T1000 (cell line): ENCODE results near the gene PARM1.
"Not testable (repeated sequence)": the region's sequence is repeated elsewhere in the genome, so short reads cannot be mapped to it uniquely, and the experiment has no call there.

Experiments
- DNase-seq: peaks from one replicate; lab custom pipeline; 2025; ENCODE audit warnings: mixed read lengths; lab: John Stamatoyannopoulos, UW

The PARM1 gene

GRCh38 chr4:74983253-74983635, 50.3 kb downstream of the PARM1 start:
- DNase-seq = no peak

DNA sequence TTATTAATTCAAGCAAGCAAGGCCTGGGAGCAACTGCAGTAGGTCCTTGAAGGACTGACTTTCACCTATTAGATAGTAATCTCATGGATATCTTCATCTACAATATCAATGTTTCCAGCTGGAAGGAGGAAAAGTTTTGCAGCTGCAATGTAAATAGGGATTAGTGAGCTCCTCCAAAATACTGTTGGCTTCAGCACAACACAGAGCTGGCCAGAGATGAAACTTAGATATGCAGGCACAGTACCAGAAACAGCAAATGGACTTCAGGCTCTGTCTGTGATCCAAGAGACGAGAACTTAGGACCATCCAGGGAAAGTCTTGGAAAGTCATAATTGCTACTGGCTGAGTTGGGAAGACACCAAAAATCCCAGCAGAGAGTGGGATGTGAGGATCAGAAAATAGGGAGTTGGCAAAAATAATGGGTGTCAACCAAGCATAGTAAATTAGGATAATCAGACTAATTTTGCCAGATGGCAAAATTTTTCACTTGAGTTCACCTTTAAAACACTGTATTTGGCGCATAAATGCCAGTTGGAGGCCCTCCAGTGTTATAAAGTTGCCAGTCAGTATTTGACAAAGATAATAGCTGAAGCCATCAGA, 57.5 kb downstream of the PARM1 start:
- DNase-seq = no peak

DNA sequence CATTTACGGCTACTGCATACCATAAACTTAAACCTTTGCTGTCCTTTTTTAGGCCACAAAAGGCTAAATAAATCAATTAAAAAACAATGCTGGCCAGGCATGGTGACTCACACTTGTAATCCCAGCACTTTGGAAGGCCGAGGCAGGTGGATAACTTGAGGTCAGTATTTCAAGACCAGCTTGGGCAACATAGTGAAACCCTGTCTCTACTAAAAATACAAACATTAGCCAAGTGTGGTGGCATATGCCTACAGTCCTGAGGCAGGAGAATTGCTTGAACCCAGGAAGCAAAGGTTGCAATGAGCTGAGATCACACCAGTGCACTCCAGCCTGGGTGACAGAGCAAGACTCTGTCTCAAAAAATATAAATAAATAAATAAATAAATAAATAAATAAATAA, 61.5 kb downstream of the PARM1 start:
- not testable (repeated sequence) for DNase-seq

DNA sequence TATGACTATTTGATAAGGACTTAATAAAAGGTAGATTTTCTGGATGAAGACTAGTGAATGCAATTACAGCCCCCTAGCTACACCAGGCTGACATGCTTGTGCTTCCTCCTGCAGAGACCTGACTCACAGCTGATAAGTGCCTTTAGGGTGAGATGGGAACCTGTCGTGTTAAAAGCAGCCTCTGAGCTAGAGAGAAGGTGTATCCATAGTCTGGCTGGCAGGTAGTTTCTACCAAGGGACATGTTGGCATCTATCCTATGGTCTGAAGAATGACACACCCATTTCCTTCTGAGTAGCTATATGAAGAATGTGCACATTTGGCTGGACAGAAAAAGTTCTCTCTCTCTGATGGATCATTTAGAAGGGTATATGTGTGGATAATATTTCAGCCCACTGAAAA, 64.1 kb downstream of the PARM1 start:
- DNase-seq = no peak

DNA sequence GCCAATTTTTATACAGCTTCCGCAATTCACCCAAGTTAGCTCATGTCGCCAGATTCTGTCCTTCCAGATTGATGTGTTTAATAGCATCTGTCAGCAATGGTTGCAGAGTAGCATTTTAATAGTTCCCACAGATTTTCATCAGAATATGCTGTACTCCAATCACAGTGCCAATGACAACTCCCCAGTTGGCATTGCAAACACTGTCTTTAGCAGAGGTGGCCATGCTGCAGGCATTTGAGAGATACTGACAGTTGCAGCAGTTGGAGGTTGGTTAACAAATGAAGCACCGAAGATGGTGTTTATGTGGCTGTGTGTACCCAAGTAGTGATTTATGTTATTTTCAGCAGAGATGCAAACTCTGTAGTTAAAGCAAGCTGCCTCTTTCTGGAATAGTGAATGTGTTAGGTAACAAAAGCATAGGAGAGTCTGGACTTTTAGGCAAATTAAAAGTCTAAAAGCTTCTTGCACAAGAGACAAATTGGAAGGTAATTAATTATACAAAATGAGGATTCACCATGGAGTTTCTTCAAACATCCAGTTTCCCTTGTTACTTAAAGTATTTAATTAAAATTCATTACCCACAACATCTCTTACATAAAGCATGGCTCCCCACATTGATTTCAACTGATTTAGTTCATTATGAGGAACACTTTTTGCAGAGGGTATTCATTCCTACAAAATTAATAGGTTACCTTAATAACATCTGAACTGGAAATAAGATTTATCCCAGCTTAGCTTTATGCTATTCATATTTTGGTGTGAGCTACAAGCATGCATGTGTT, 65.2 kb downstream of the PARM1 start:
- no peak for DNase-seq

- DNase-seq = no peak
These were observed 66.9 kb downstream of the PARM1 start for GRCh38 chr4:74999714-75000309.

GRCh38 chr4:75001871-75002270, 69.0 kb downstream of the PARM1 start:
- DNase-seq = no peak

DNA sequence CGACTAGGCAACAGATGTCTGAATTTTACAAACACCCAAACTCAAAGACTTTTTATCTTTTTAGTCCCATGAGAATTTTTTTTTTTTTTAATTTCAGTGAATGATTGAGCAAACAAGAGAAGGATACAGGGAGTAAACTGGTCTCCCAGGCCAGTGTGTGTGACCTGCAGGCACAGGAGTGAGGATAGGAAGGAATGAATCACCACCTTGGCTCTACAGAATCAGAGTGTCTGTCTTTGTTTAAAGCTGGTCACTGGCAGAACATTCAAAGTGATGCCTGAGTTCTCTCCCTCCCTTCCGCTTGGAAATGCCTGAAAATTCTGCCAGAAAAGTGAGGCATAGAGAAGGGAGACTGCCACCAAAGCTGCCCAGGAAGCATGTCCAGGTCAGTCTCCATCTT, 69.5 kb downstream of the PARM1 start:
- no peak for DNase-seq

DNA sequence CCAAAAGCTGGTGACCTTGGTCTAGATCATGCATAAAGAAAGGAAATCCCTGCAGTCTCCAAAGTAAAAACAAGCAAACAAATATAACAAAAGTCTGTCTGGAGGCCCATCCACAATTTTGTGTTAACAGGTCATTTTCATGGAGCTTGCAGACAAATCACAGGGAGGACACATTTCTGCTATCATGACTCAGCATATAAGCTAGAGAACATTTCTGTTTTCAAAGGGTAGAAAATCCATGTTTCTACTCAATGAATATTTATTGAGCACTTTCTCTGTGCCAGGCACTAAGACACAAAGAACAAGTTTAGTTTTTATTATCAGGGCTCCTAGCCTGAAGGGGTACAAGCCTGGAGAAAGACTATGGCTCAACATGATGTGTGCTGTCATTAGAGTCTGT, 71.1 kb downstream of the PARM1 start:
- DNase-seq = no peak

DNA sequence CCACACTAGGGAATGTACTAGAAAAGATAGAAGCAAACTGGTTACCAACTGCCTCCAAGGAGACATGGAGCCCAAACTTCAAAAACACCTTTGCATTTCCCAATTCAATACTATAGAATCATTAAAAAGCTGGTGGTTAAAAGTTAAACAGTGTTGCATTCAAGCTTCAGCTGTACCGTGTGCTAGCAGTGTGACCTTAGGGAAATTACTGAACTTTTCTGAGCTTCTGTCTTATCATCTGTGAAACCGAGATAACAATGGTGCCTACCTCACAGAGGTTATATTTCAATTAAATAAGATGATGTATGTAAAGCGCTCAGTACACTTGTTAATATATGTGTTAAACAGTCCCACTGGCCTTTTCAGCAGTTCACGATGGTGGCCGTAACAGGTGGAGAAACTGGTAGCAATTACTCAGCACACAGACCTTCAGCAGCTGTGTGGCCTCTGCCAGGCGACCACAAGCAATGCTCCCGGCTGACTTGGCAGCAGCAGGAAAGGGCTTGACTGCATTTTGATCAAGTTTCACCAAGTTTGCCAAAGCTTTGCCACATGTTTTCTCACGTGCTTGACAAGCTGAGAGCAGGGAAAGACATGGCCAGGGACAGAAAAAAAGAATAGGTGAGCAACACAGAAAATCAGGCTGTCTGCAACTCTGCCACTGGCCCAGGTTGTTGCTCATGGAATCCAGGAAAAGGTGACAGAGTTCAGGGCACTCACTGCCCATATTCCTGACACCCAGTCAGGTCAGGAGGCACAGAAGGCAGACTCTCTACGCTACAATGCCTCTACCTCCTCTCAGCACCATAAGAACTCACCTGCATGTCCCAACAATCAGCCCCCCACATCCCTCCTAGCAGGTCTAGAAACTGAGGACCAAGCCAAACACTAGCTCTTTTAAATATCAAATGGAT, 72.1 kb downstream of the PARM1 start:
- no peak for DNase-seq

GRCh38 chr4:75005727-75006126, 72.8 kb downstream of the PARM1 start:
- no peak for DNase-seq

DNA sequence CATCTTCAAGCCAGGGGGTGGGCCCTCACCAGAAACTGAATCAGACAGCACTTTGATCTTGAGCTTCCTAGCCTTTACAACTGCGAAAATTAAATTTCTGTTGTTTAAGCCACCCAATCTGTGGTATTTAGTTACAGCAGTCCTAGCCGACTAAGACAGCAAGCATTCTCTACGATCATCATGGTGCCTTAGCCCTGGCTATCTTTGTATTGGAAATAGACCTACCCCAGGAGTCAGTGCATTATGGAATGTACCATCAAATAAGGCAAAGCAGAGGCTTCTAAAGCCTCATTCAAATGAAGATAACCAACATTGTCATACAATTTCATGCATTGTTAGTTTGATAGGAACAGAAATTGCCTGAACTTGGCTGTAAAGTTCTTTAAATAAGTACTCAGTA, 75.0 kb downstream of the PARM1 start:
- DNase-seq = no peak

- no peak for DNase-seq
These were observed 76.2 kb downstream of the PARM1 start for GRCh38 chr4:75009138-75009537.

DNA sequence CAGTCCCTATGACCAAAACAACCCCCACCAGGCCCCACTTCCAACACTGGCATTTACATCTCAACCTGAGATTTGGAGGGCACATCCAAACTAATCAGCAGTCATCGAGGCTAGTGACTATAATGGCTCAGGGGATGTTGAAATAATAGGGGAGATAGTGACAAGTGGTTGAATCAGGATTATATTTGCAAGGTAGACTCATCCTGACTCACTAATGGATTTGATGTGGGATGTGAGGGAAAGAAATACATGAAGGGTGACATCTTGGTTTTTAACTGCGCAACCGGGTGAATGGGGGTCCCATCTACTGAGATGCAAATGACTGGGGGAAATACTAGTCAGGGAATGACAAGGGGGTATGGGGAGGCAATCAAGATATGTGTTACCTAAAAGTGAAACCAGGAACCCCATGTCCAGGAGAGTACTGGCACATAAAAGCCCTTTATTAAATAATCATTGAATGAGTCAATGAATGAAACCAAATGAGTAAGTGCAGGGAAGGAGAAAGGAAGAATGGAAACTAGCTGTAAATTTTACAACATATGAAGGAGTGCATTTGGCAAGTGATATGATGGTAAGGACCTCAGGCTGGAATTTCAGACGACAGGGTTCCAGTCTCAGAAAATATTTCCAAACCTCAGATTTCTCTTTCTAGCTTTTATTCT, 78.3 kb downstream of the PARM1 start:
- no peak for DNase-seq

DNA sequence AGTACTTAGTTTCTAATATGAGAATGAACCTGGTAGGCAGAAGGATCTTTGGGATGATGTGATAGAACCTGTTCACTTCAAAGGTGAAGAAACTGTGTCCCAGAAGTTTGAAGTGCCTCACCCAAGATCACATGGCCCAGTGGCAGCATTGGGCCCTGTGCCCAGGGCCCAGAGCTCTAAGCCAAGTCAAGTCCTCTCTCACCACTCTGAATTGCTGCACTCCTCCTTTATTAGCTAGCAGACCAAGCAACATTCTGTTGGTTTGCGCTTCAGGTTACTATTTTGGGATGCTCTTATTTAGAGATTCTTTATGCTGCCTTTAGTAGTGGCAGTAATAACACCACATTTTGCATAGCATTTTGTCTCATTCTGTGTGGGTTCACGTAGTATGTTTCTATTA, 82.7 kb downstream of the PARM1 start:
- no peak for DNase-seq

GRCh38 chr4:75016472-75016871, 83.6 kb downstream of the PARM1 start:
- no peak for DNase-seq

DNA sequence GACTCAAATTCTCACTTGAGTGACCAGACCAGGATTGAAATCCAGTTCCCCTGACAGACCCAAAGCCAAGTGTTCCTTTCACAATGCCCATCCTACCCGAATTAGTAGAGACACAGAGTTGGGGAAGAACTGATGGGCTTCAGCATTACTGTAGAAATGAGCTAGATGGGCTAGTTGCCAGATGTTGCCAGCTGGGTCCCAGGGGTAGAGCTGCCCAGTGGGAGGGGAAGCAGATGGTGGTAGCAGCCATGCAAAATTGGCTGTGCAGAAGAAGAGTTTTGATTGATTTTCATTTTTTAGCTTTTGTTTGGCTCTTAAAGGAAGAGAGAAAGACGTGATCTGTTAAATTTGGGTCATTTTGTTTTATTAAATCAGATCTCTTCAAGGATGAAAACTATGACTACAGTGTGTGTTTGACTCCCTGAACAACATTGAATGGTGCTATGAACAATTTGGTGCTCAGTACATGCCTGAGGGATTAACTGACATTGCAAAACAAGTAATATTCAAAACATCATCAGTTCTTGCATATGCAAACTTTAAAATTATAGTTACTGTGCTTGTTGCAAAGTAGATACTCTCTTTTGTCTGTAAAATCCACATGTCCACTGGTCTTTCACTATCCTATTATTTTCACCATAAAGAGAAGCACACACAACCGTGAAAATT, 86.0 kb downstream of the PARM1 start:
- no peak for DNase-seq

GRCh38 chr4:75025431-75025830, 92.5 kb downstream of the PARM1 start:
- DNase-seq = no peak

GRCh38 chr4:75028196-75028854, 95.4 kb downstream of the PARM1 start:
- DNase-seq = no peak

DNA sequence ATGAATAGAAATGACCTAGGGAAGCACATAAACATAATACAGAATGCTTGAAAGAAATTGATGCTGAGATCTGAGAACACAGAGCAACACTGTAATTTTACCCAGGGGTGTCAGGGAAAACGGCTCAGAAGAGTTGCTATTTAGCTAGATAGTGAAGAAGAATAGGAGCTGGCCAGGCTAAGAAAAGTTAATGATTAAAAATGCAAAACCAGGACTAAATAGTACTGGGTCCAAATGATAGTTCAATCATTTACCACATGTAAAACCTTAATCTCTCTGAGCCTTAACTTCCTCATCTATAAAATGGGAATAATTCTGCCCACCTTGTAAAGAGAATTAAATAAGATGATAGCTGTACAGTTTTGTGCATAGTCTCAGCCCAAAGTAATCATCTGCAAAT, 97.1 kb downstream of the PARM1 start:
- no peak for DNase-seq
